Body of pancreas (tissue), 4 donors: ENCODE results near the gene PARK7. TPM values are rescaled to one million over a fixed set of nuclear protein-coding genes. Genes with fewer than 3 reads are reported as not detected.
A peak's percentile ranks its signal among the peaks of the same experiment; 100 is the strongest.

Experiments used
- ATAC-seq: fragments of 150-250 bp; one replicate; pipeline ENCODE4 v1.9.1; 2016
- DNase-seq, 4 donors: peaks; one replicate each; pipeline ENCODE4 v3.0.0-alpha.2; 2019
- H3K27ac ChIP-seq, 4 donors: fragments of 200-600 bp; sonication (generic); 1 replicate in 3 of 4; 2 replicates in 1 of 4; pipeline versions ENCODE4 v1.5.1 to v1.6.1; 2016 to 2019; ENCODE audit warnings: mild to moderate bottlenecking in 1 of 4, mixed read lengths in 1 of 4, moderate library complexity in 1 of 4
- H3K27me3 ChIP-seq, 2 donors: fragments of 200-600 bp; sonication (generic); one replicate each; pipeline ENCODE4 v1.6.0; 2016; ENCODE audit warnings: mild to moderate bottlenecking in 1 of 2
- H3K36me3 ChIP-seq, 2 donors: fragments of 200-600 bp; sonication (generic); replicated peaks in 1 of 2; 2 replicates each; pipeline ENCODE4 v1.5.1; 2016; ENCODE audit warnings: low read depth in 2 of 2; ENCODE audit not compliant: insufficient read depth in 1 of 2
- H3K4me1 ChIP-seq: fragments of 200-600 bp; sonication (generic); one replicate; pipeline ENCODE4 v1.6.0; 2016
- H3K4me3 ChIP-seq, 2 donors: fragments of 200-600 bp; sonication (generic); 1 replicate in 1 of 2; 2 replicates in 1 of 2; pipeline ENCODE4 v1.5.1; 2016 to 2019
- H3K9me3 ChIP-seq, 3 donors: fragments of 200-600 bp; sonication (generic); 1 replicate in 2 of 3; 2 replicates in 1 of 3; pipeline ENCODE4 v1.5.1; 2016
- CTCF ChIP-seq, 7 experiments: fragments of 450-650 bp in 4 of 7; fragments of 200-600 bp in 3 of 7; sonication (generic) in 3 of 7; IDR thresholded peaks; one replicate each; pipeline ENCODE4 v1.5.1; 2016 to 2019; ENCODE audit warnings: antibody characterized with exemption in 7 of 7
- POLR2A ChIP-seq, 3 donors: fragments of 450-650 bp; IDR thresholded peaks; one replicate each; pipeline ENCODE4 v1.6.1; 2016; ENCODE audit warnings: antibody characterized with exemption in 3 of 3, mild to moderate bottlenecking in 2 of 3
- WGBS, 2 donors: methylation state at CpG; one replicate each; pipeline ENCODE4 v1.1.5; 2017; 5-methylcytosine and 5-hydroxymethylcytosine counted together
- intact Hi-C: fragments of 100-400 bp; cut with DNase I; formaldehyde crosslinking; loops from one replicate; pipeline ENCODE4 v1.15.1; 2023
- total RNA-seq, 2 donors: library from RNA; depleted of rRNA; stranded (reverse); fragments of >200 nt; gene quantifications; one replicate each; pipeline ENCODE4 v1.1.0, GENCODE V29; 2016

The PARK7 gene
- total RNA-seq, 2 donors from 2014 or later, result 88.3 to 110 TPM

- Histone ChIP-seq H3K4me3 (no peak overlapping the region), H3K4me1 (peaks cover 85% of the 10 kb centered on the region), H3K9me3 (no peaks in the 10 kb centered on the region), H3K27ac (peak overlapping the region; percentile 22 to 100 (median 99)), H3K36me3 (peaks cover 23 to 32% of the 10 kb centered on the region in 2 donors), H3K27me3 (no peaks in the 10 kb centered on the region)
- ATAC-seq, result peak; percentile 22
- TF ChIP-seq CTCF (IDR thresholded peaks at IDR 0.05) (peak in 1 of 7 experiments; percentile 10), POLR2A (IDR thresholded peaks at IDR 0.05) (peak in 1 of 3 donors; percentile 24)
- DNase-seq, result peak in 3 of 4 donors; percentile 56 to 63 (median 59)
- WGBS, 2 donors, result 7 to 17% methylated on average over 2 of the region's 2 CpGs
- intact Hi-C loops, result no loop called here
Measured at GRCh38 chr1:8015809-8016165, 54.3 kb downstream of the PARK7 start.

DNA sequence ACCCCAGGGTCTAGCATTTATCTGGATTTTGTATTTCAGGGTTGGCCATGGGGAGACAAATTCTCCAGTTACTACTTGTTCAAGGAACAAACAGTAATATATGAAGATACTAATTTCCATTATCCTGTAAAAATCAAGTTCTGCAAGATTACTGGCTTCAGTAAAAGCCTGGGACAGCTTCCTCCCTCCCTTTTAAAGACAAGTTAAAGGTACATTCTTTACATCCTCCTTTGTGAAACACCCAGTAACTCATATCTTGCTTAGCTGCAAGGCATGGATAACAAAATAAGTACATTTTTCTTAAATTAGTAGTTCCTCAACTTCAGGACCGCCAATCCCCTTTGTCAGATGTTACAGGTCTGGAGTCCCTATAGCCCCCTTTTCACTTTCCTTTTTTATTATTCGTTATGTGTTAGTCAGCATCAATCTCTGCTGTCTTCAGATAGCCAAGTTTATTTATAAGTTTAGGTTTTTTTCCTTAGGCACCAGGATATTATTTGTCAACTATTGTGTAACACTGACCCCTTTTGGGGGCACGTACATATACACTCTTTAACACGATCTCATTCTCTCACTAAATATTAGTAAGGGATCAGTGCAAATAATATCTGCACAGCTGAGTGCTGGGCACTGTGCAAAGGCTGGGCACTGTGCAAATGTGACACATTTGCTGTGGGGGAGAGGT lies 54.8 kb downstream of the PARK7 start:
- WGBS, 2 donors, result 22 to 23% methylated on average over 4 of the region's 4 CpGs
- TF ChIP-seq CTCF (IDR thresholded peaks at IDR 0.05) (peak in 1 of 7 experiments; percentile 4), POLR2A (IDR thresholded peaks at IDR 0.05) (no peak)
- Histone ChIP-seq H3K4me1 (peaks cover 91% of the 10 kb centered on the region), H3K4me3 (no peak overlapping the region), H3K27me3 (no peaks in the 10 kb centered on the region), H3K36me3 (peaks cover 23 to 28% of the 10 kb centered on the region in 2 donors), H3K27ac (peak overlapping the region; percentile 22 to 100 (median 99)), H3K9me3 (no peaks in the 10 kb centered on the region)
- intact Hi-C loops, result no loop called here
- DNase-seq (no peak), ATAC-seq (no peak)

DNA sequence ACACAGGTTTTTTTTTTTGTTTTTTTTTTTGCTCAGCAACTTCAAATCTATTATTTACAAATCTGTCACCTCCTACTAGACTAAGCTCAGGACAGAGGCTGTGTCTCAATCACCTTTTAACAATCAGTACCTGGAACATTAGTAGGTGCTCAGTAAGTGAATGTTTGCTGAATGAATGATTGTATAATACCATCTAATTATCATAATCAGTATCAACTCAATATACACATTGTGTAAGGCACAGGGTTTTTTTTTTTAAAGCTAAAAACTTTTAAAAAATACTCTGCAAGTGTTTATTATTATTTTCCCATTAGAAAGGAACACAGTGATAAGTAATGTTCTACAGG lies 55.4 kb downstream of the PARK7 start:
- H3K9me3 ChIP-seq, result no peaks in the 10 kb centered on the region
- H3K4me1 ChIP-seq, result peaks cover 95% of the 10 kb centered on the region
- ATAC-seq (no peak), DNase-seq (no peak)
- intact Hi-C loops, result no loop called here
- peaks cover 21 to 25% of the 10 kb centered on the region in 2 donors for H3K36me3 ChIP-seq
- TF ChIP-seq CTCF (IDR thresholded peaks at IDR 0.05) (no peak), POLR2A (IDR thresholded peaks at IDR 0.05) (no peak)
- no peak overlapping the region for H3K4me3 ChIP-seq
- H3K27me3 ChIP-seq, result no peaks in the 10 kb centered on the region
- H3K27ac ChIP-seq, result peak overlapping the region in 3 of 4 donors; percentile 98 to 100 (median 100)

GRCh38 chr1:8017495-8018197 lies 56.1 kb downstream of the PARK7 start:
- peaks cover 97% of the 10 kb centered on the region for H3K4me1 ChIP-seq
- ATAC-seq, result no peak
- no peak for TF ChIP-seq CTCF (IDR thresholded peaks at IDR 0.05)
- TF ChIP-seq POLR2A (IDR thresholded peaks at IDR 0.05), result peak; percentile 20 to 47 (median 44)
- no peaks in the 10 kb centered on the region for H3K27me3 ChIP-seq
- H3K4me3 ChIP-seq, result no peak overlapping the region
- peak in 1 of 4 donors; percentile 54 for DNase-seq
- H3K9me3 ChIP-seq, result no peaks in the 10 kb centered on the region
- WGBS, 2 donors, result 19 to 21% methylated on average over 5 of the region's 5 CpGs
- peak overlapping the region; percentile 18 to 100 (median 99) for H3K27ac ChIP-seq
- intact Hi-C loops, result no loop called here
- H3K36me3 ChIP-seq, result peaks cover 16 to 18% of the 10 kb centered on the region in 2 donors
